Left renal cortex interstitium (tissue), 4 donors: ENCODE data around the gene SSH3. TPM values are rescaled to one million over a fixed set of nuclear protein-coding genes. Genes with fewer than 3 reads are reported as not detected.

Experiments
- DNase-seq, 4 donors: peaks; one replicate each; pipeline ENCODE4 v3.0.0-alpha.2; 2013; ENCODE audit warnings: low read depth in 4 of 4, low spot score in 2 of 4, missing footprints in 1 of 4
- polyA plus RNA-seq, 4 donors: library from polyadenylated mRNA; unstranded; fragments of 120-200 nt; gene quantifications; one replicate each; pipeline ENCODE4 v1.2.1, GENCODE V29; 2013; ENCODE audit not compliant: insufficient read length in 4 of 4

Gene SSH3
- polyA plus RNA-seq, 4 donors = 17.4 to 37.5 (median 28.5) TPM

DNA sequence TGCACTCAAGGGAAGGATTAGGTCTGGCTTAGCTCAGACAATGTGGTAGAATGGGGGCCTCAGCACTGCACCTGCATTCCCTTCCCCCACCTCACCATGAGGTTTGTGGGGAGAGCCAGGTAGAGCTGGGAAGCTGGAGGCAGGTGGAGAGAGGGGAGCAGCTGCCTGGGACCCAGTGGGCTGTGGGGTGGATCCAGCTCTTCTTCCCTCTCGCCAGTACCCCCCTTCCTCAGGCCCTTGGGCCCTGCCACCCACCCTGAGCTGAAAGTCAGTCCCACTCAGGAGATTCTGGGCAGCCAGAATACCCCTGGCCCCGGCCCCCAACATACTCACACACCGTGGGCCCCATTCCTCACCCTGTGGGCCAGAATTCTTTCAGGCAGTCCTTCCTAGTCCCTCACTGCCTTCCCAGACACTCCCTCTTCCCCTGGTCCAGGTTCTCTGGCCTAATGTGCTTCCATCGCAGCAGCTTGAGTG lies 53.1 kb downstream of the SSH3 start:
- no peak for DNase-seq

DNA sequence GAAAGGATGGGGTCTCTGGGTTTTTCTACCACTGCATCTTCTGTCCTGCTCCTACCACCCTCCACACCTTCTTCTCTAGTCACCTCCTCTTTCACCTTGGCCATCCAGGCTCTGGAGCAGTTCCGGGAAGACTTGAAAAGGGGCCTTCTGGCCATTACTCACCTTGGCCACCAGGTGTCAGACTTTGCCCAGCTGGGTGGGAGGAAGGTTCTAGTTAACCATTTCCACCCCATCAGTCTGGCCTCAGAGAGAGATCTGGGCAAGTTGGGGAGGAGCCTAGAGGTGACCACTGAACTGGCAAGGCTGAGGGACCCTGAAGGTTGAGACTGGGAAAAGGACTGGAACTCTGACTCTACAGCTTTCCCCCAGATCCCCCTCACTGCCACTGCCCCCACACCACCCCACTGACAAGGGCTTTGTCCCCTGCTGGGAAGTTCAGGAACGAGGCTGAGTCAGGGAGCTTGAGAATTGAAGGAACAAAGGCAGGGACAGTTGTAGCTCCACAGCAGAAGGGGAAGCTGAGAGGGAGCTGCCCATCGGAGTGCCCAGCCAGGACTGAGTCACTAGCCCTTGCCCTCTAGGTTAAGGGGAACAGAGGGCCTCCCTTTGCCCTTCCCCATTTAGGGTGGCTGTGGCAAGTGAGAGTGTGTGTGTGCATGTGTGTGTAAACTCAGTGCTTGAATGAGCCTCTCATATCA lies 53.7 kb downstream of the SSH3 start:
- no peak for DNase-seq

DNA sequence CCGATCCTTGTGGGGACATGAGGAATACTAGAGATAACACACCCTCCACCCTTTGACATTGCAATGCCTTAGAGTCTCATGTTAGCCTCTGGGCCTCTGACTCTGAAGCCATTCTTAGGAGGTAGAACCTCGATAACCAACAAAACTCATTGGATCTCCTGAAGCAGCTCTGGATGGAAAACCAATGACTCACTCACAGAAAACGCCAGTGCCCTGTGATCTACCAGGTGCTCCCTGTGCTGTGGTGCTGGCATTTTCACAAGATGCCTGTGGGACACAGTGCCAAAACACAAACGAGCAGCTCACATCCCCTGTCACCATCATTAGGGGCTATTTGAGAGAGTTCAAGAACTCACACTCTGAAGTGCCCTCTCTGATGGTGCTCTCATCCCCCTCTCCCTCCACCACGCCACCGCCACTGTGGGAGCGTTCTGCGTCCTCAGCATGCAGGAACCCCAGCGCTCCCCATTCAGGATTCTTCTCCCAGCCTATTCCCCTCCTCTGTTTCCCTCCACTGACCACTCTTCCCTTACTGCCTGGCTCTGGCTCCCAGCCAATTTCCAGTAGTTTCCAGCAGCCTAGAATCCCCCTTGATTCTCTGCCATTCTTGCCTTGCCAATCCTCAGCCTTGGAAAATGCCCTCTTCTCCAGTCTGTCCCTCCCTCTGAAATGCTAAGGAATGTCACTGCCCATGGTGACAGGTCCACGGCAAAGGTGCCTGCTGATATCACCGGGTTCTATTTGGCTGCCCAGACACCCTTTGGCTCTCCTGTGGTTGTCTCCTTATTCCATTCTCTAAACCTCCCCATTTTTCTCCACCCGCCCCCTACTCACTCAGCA lies 54.7 kb downstream of the SSH3 start:
- DNase-seq = no peak

Other genes starting within 250 kb of the SSH3 start
- gene RHOD, start 246.7 kb upstream of the SSH3 start, polyA plus RNA-seq = 10 to 100 TPM in 1 of 4 donors, 1 to 10 TPM in 3; 7.1 to 10.6 (median 9.1) TPM
- 10 to 100 TPM; 66.3 to 92.0 (median 75.9) TPM for gene KDM2A, start 184.3 kb upstream of the SSH3 start, polyA plus RNA-seq
- 10 to 100 TPM; 51.5 to 68.7 (median 53.0) TPM for gene GRK2, start 37.1 kb upstream of the SSH3 start, polyA plus RNA-seq
- gene ANKRD13D, start 14.2 kb upstream of the SSH3 start, polyA plus RNA-seq = 10 to 100 TPM; 17.4 to 60.8 (median 40.3) TPM
- gene POLD4, start 50.0 kb downstream of the SSH3 start, polyA plus RNA-seq = 10 to 100 TPM; 18.8 to 40.4 (median 33.4) TPM
- gene CLCF1, start 70.1 kb downstream of the SSH3 start, polyA plus RNA-seq = 1 to 10 TPM; 4.9 to 9.2 (median 5.8) TPM
- gene RAD9A, start 88.5 kb downstream of the SSH3 start, polyA plus RNA-seq = 10 to 100 TPM; 16.7 to 34.8 (median 28.9) TPM
- 100 to 1,000 TPM; 150 to 187 (median 162) TPM for gene PPP1CA, start 98.3 kb downstream of the SSH3 start, polyA plus RNA-seq
- gene TBC1D10C, start 100.6 kb downstream of the SSH3 start, polyA plus RNA-seq = 10 to 100 TPM in 2 of 4 donors, 1 to 10 TPM in 2; 3.0 to 11.7 (median 6.7) TPM
- 1 to 10 TPM; 1.3 to 5.0 (median 3.1) TPM for gene CARNS1, start 112.1 kb downstream of the SSH3 start, polyA plus RNA-seq
- gene RPS6KB2, start 125.0 kb downstream of the SSH3 start, polyA plus RNA-seq = 10 to 100 TPM; 40.5 to 48.6 (median 44.9) TPM
- 1 to 10 TPM; 1.3 to 2.5 (median 2.2) TPM for gene PTPRCAP, start 134.2 kb downstream of the SSH3 start, polyA plus RNA-seq
- gene CORO1B, start 139.9 kb downstream of the SSH3 start, polyA plus RNA-seq = 10 to 100 TPM; 57.9 to 94.3 (median 77.1) TPM
- under 1 TPM in 1 of 4 donors, not detected in 3; 0.09 TPM for gene GPR152, start 149.2 kb downstream of the SSH3 start, polyA plus RNA-seq
- gene CABP4, start 151.8 kb downstream of the SSH3 start, polyA plus RNA-seq = 1 to 10 TPM in 2 of 4 donors, under 1 TPM in 2; 0.35 to 1.9 (median 0.93) TPM
- 10 to 100 TPM; 41.7 to 80.2 (median 64.6) TPM for gene TMEM134, start 165.7 kb downstream of the SSH3 start, polyA plus RNA-seq
- gene AIP, start 179.5 kb downstream of the SSH3 start, polyA plus RNA-seq = 10 to 100 TPM; 58.4 to 79.5 (median 70.7) TPM
- gene PITPNM1, start 201.8 kb downstream of the SSH3 start, polyA plus RNA-seq = 10 to 100 TPM; 27.5 to 41.0 (median 37.8) TPM
- gene CDK2AP2, start 204.6 kb downstream of the SSH3 start, polyA plus RNA-seq = 10 to 100 TPM; 34.0 to 68.5 (median 55.9) TPM
- under 1 TPM; 0.30 to 0.68 (median 0.33) TPM for gene CABP2, start 219.9 kb downstream of the SSH3 start, polyA plus RNA-seq